ENCODE data around the gene TLR4. TPM values are rescaled to one million over a fixed set of nuclear protein-coding genes. Genes with fewer than 3 reads are reported as not detected.

TLR4 gene
- total RNA-seq, 1 donor from 2014 or later, result 8.9 TPM

DNA sequence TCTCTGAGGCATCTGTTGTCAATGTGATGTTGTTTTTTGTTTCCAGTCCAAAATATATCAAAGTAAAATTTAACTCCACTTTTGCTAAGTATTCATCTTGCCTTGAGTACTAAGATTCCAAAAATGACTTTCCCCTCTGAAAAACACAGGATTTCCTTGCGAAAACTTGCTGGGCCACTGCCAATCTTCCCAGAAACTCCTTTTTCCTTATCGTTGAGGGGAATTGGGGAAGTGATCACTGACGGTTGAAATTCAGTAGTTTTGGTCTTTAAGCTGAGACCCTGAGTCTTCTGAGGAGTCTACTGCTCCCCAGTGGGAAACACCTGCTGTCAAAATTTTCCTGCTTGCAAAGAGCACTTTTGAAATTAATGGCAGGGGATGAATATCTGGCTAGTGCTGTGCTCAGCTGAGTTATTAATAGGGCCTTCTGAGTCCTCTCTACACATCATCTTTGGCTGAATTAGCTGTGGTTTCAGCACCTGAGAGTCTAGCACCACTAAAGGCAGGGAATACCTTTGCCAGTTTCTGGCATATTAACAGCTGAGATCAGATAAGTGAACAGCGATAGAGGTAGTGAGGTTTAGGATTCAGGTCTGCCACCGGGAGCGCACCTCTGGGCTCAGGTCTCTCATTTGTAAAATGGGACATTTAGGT, 18.0 kb downstream of the TLR4 start:
- Histone ChIP-seq H3K9me3 (ENCODE audit: control insufficient read depth in 3 of 3, low read length in 3 of 3) (no peaks in the 10 kb centered on the region), H3K9ac (ENCODE audit: low read depth in 1 of 3, low read length in 3 of 3) (no peak overlapping the region), H3K4me3 (ENCODE audit: low read length in 3 of 3) (no peak overlapping the region), H3K4me1 (ENCODE audit: control insufficient read depth in 3 of 3, insufficient read depth in 3 of 3, low read length in 3 of 3) (peaks cover 3 to 30% (median 22%) of the 10 kb centered on the region in 3 donors), H3K27me3 (ENCODE audit: control insufficient read depth in 3 of 3, insufficient read depth in 3 of 3, low read length in 3 of 3) (no peaks in the 10 kb centered on the region), H3K27ac (ENCODE audit: low read depth, low read length) (peak overlapping the region; percentile 4), H3K36me3 (ENCODE audit: control insufficient read depth in 3 of 3, insufficient read depth in 3 of 3, low read length in 3 of 3) (no peaks in the 10 kb centered on the region)

DNA sequence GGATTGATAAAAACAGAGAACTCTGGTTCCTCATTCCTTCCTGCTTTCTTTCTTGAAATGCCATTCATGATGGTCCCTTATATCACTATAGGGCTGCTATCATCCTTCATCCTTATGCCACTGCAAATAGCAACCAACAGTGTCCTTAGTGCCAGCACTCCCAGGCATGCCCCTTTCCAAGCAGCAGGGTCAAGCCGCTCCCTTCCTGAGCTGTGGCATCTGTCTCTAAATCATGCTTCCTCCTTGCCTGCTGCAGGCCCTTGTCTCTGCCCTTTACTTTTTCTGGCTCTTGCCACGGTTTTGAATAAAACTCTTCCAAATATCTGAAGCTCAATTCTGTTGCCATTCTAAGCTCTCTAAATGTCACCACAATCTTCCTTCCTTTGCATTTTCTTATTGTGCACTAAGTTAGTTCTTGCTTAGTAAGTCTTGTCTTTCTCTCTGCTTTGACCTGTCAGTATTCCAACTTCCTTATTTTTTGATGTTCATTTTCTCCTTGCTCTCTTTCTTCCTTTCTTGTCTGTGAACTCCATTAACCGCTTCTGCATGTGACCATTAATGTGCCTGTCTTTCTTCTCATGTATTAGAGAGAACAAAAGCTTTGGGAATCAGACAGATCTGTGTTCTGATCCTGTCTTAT, 19.9 kb downstream of the TLR4 start:
- H3K9me3 ChIP-seq (ENCODE audit: control insufficient read depth in 3 of 3, low read length in 3 of 3), result no peaks in the 10 kb centered on the region
- no peaks in the 10 kb centered on the region for H3K36me3 ChIP-seq (ENCODE audit: control insufficient read depth in 3 of 3, insufficient read depth in 3 of 3, low read length in 3 of 3)
- H3K4me1 ChIP-seq (ENCODE audit: control insufficient read depth in 3 of 3, insufficient read depth in 3 of 3, low read length in 3 of 3), result peaks cover 3 to 26% (median 17%) of the 10 kb centered on the region in 3 donors
- no peak overlapping the region for H3K4me3 ChIP-seq (ENCODE audit: low read length in 3 of 3)
- H3K9ac ChIP-seq (ENCODE audit: low read depth in 1 of 3, low read length in 3 of 3), result no peak overlapping the region
- no peaks in the 10 kb centered on the region for H3K27me3 ChIP-seq (ENCODE audit: control insufficient read depth in 3 of 3, insufficient read depth in 3 of 3, low read length in 3 of 3)
- peak overlapping the region; percentile 9 for H3K27ac ChIP-seq (ENCODE audit: low read depth, low read length)

DNA sequence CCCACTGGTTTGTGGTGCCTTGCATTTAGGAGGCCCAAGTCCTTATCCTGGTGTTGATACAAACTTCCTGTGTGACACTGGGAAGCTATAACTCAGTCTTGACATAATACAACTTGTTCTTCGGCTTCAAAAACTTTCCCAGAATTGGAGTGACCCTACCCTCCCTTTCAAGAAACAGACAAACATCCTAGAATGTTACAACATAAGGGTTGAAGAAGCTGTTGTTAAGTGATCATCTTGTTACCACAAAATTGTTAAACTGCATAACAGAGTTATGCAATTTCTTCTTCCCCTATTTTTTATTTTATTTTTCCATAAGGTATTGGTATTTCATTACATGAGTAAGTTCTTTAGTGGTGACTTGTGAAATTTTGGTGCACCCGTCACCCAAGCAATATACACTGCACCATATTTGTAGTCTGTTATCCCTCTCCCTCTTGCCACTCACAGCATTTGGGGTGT, 21.3 kb downstream of the TLR4 start:
- no peak overlapping the region for H3K4me3 ChIP-seq (ENCODE audit: low read length in 3 of 3)
- no peaks in the 10 kb centered on the region for H3K9me3 ChIP-seq (ENCODE audit: control insufficient read depth in 3 of 3, low read length in 3 of 3)
- peaks cover 3 to 18% (median 12%) of the 10 kb centered on the region in 3 donors for H3K4me1 ChIP-seq (ENCODE audit: control insufficient read depth in 3 of 3, insufficient read depth in 3 of 3, low read length in 3 of 3)
- H3K27ac ChIP-seq (ENCODE audit: low read depth, low read length), result peak overlapping the region; percentile 25
- no peaks in the 10 kb centered on the region for H3K27me3 ChIP-seq (ENCODE audit: control insufficient read depth in 3 of 3, insufficient read depth in 3 of 3, low read length in 3 of 3)
- H3K9ac ChIP-seq (ENCODE audit: low read depth in 1 of 3, low read length in 3 of 3), result no peak overlapping the region
- no peaks in the 10 kb centered on the region for H3K36me3 ChIP-seq (ENCODE audit: control insufficient read depth in 3 of 3, insufficient read depth in 3 of 3, low read length in 3 of 3)

- Histone ChIP-seq H3K9me3 (ENCODE audit: control insufficient read depth in 3 of 3, low read length in 3 of 3) (no peaks in the 10 kb centered on the region), H3K4me3 (ENCODE audit: low read length in 3 of 3) (no peak overlapping the region), H3K9ac (ENCODE audit: low read depth in 1 of 3, low read length in 3 of 3) (no peak overlapping the region), H3K4me1 (ENCODE audit: control insufficient read depth in 3 of 3, insufficient read depth in 3 of 3, low read length in 3 of 3) (peaks cover 0 to 5% (median 2%) of the 10 kb centered on the region in 3 donors), H3K27ac (ENCODE audit: low read depth, low read length) (no peak overlapping the region), H3K36me3 (ENCODE audit: control insufficient read depth in 3 of 3, insufficient read depth in 3 of 3, low read length in 3 of 3) (no peaks in the 10 kb centered on the region), H3K27me3 (ENCODE audit: control insufficient read depth in 3 of 3, insufficient read depth in 3 of 3, low read length in 3 of 3) (no peaks in the 10 kb centered on the region)
Observed at GRCh38 chr9:117729375-117729774, 25.2 kb downstream of the TLR4 start.

DNA sequence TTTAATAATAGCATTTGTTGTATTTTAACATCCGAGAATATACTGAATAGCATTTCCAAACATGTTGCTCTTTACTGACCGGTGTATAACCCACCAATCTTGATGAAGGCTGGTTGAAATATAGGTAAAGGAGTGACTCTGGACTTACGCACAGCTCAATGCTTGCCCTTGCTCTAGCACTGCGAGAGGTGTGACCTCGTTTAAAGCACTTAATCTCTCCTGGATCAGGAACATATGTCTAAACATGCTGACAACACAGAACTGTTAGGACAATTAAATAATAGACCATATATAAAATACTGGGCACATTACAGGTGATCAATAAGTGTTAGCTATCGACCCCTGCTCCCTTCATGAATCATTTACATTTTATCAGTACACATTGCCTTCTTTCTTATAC, 28.3 kb downstream of the TLR4 start:
- H3K36me3 ChIP-seq (ENCODE audit: control insufficient read depth in 3 of 3, insufficient read depth in 3 of 3, low read length in 3 of 3), result no peaks in the 10 kb centered on the region

GRCh38 chr9:117733465-117733864, 29.3 kb downstream of the TLR4 start:
- Histone ChIP-seq H3K9ac (ENCODE audit: low read depth in 1 of 3, low read length in 3 of 3) (no peak overlapping the region), H3K9me3 (ENCODE audit: control insufficient read depth in 3 of 3, low read length in 3 of 3) (no peaks in the 10 kb centered on the region), H3K36me3 (ENCODE audit: control insufficient read depth in 3 of 3, insufficient read depth in 3 of 3, low read length in 3 of 3) (no peaks in the 10 kb centered on the region), H3K27ac (ENCODE audit: low read depth, low read length) (no peak overlapping the region), H3K4me3 (ENCODE audit: low read length in 3 of 3) (no peak overlapping the region), H3K27me3 (ENCODE audit: control insufficient read depth in 3 of 3, insufficient read depth in 3 of 3, low read length in 3 of 3) (no peaks in the 10 kb centered on the region), H3K4me1 (ENCODE audit: control insufficient read depth in 3 of 3, insufficient read depth in 3 of 3, low read length in 3 of 3) (peaks cover 7 to 23% (median 16%) of the 10 kb centered on the region in 3 donors)

More for the DNA sequence above, 28.3 kb downstream of the TLR4 start:
- H3K27me3 ChIP-seq (ENCODE audit: control insufficient read depth in 3 of 3, insufficient read depth in 3 of 3, low read length in 3 of 3), result no peaks in the 10 kb centered on the region
- H3K27ac ChIP-seq (ENCODE audit: low read depth, low read length), result no peak overlapping the region
- no peak overlapping the region for H3K9ac ChIP-seq (ENCODE audit: low read depth in 1 of 3, low read length in 3 of 3)
- H3K9me3 ChIP-seq (ENCODE audit: control insufficient read depth in 3 of 3, low read length in 3 of 3), result no peaks in the 10 kb centered on the region
- no peak overlapping the region for H3K4me3 ChIP-seq (ENCODE audit: low read length in 3 of 3)
- H3K4me1 ChIP-seq (ENCODE audit: control insufficient read depth in 3 of 3, insufficient read depth in 3 of 3, low read length in 3 of 3), result peaks cover 0 to 13% (median 8%) of the 10 kb centered on the region in 3 donors

GRCh38 chr9:117734082-117734481, 29.9 kb downstream of the TLR4 start:
- Histone ChIP-seq H3K4me1 (ENCODE audit: control insufficient read depth in 3 of 3, insufficient read depth in 3 of 3, low read length in 3 of 3) (peaks cover 7 to 23% (median 16%) of the 10 kb centered on the region in 3 donors), H3K27me3 (ENCODE audit: control insufficient read depth in 3 of 3, insufficient read depth in 3 of 3, low read length in 3 of 3) (no peaks in the 10 kb centered on the region), H3K9me3 (ENCODE audit: control insufficient read depth in 3 of 3, low read length in 3 of 3) (no peaks in the 10 kb centered on the region), H3K27ac (ENCODE audit: low read depth, low read length) (no peak overlapping the region), H3K4me3 (ENCODE audit: low read length in 3 of 3) (no peak overlapping the region), H3K36me3 (ENCODE audit: control insufficient read depth in 3 of 3, insufficient read depth in 3 of 3, low read length in 3 of 3) (no peaks in the 10 kb centered on the region), H3K9ac (ENCODE audit: low read depth in 1 of 3, low read length in 3 of 3) (no peak overlapping the region)

DNA sequence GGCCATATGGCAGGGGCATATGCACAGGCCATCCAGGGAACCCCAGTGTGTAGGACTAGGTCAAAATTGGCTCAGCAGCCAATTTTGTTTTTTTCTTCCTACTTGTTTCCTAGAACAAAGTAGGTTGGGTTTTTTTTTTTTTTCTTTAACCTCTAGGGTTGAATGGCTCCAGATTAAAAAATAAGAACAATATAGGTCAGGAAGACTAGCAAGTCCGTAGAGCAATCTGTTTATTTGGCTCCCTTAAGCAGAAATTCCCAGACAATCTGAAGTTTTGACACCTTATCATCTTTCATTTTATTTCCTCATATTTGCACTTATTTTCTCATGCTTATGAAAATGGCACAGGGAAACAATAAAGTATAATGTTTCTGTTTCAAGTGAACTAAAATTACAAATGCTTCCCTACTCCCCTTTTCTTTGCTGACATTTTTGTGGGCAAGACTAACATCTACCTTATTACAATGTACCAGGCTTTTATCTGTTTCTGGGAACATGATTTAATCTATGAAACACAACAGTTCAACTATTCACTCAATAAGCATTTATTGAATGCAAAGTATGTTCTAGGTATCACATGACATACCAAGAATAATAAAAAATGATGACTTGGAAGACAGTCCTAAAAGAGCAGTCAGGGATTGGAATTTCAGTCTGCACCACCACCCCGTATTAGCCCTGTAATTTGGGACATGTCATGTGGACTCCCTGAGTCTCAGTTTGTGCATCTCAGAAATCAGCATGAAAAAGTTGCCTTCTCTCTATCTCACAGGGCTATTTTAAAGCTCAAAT, 30.5 kb downstream of the TLR4 start:
- no peak overlapping the region for H3K9ac ChIP-seq (ENCODE audit: low read depth in 1 of 3, low read length in 3 of 3)
- no peaks in the 10 kb centered on the region for H3K27me3 ChIP-seq (ENCODE audit: control insufficient read depth in 3 of 3, insufficient read depth in 3 of 3, low read length in 3 of 3)
- H3K36me3 ChIP-seq (ENCODE audit: control insufficient read depth in 3 of 3, insufficient read depth in 3 of 3, low read length in 3 of 3), result no peaks in the 10 kb centered on the region
- no peaks in the 10 kb centered on the region for H3K9me3 ChIP-seq (ENCODE audit: control insufficient read depth in 3 of 3, low read length in 3 of 3)
- no peak overlapping the region for H3K27ac ChIP-seq (ENCODE audit: low read depth, low read length)
- H3K4me3 ChIP-seq (ENCODE audit: low read length in 3 of 3), result no peak overlapping the region
- H3K4me1 ChIP-seq (ENCODE audit: control insufficient read depth in 3 of 3, insufficient read depth in 3 of 3, low read length in 3 of 3), result peaks cover 7 to 22% (median 16%) of the 10 kb centered on the region in 3 donors

GRCh38 chr9:117737721-117738226, 33.6 kb downstream of the TLR4 start:
- Histone ChIP-seq H3K36me3 (ENCODE audit: control insufficient read depth in 3 of 3, insufficient read depth in 3 of 3, low read length in 3 of 3) (no peaks in the 10 kb centered on the region), H3K4me3 (ENCODE audit: low read length in 3 of 3) (peak overlapping the region in 1 of 3 donors; percentile 45), H3K27me3 (ENCODE audit: control insufficient read depth in 3 of 3, insufficient read depth in 3 of 3, low read length in 3 of 3) (no peaks in the 10 kb centered on the region), H3K4me1 (ENCODE audit: control insufficient read depth in 3 of 3, insufficient read depth in 3 of 3, low read length in 3 of 3) (peaks cover 7 to 21% (median 16%) of the 10 kb centered on the region in 3 donors), H3K27ac (ENCODE audit: low read depth, low read length) (peak overlapping the region; percentile 36), H3K9me3 (ENCODE audit: control insufficient read depth in 3 of 3, low read length in 3 of 3) (no peaks in the 10 kb centered on the region), H3K9ac (ENCODE audit: low read depth in 1 of 3, low read length in 3 of 3) (peak overlapping the region; percentile 17 to 46 (median 25))
